Keratinocyte (primary cell): Measurements from ENCODE around the gene TRPM3. TPM values are rescaled to one million over a fixed set of nuclear protein-coding genes. Genes with fewer than 3 reads are reported as not detected.

Experiments
- DNase-seq: peaks from one replicate; pipeline ENCODE4 v3.0.0-alpha.2; 2011; ENCODE audit warnings: low read depth, missing footprints, low spot score
- FAIRE-seq: peaks from 2 replicates; lab custom pipeline; 2011; peaks lifted over from hg19 to GRCh38; lab: Jason Lieb, UNC
- H2AFZ ChIP-seq: 2 replicates; pipeline ENCODE4 v1.6.0; 2012; ENCODE audit warnings: low read length, control low read depth, inconsistent platforms; ENCODE audit not compliant: control insufficient read depth
- H3K27ac ChIP-seq: 2 replicates; pipeline ENCODE4 v1.5.1; 2011; ENCODE audit warnings: low read length; ENCODE audit not compliant: control insufficient read depth, insufficient read depth
- H3K27me3 ChIP-seq: 3 replicates; pipeline ENCODE4 v1.6.0; 2011; ENCODE audit warnings: low read length; ENCODE audit not compliant: control insufficient read depth, insufficient read depth; ENCODE audit errors: extremely low read depth
- H3K36me3 ChIP-seq, 2 experiments: 2 replicates in 1 of 2; 3 replicates in 1 of 2; pipeline ENCODE4 v1.5.1; 2011; ENCODE audit warnings: low read length in 2 of 2, mild to moderate bottlenecking in 1 of 2; ENCODE audit not compliant: control insufficient read depth in 2 of 2, insufficient read depth in 2 of 2; ENCODE audit errors: extremely low read depth in 1 of 2
- H3K4me1 ChIP-seq: 3 replicates; pipeline ENCODE4 v1.5.1; 2011; ENCODE audit warnings: low read length; ENCODE audit not compliant: control insufficient read depth, insufficient read depth; ENCODE audit errors: extremely low read depth
- H3K4me2 ChIP-seq: 3 replicates; pipeline ENCODE4 v1.6.0; 2011; ENCODE audit warnings: low read depth, low read length; ENCODE audit not compliant: control insufficient read depth, insufficient read depth; ENCODE audit errors: extremely low read depth
- H3K4me3 ChIP-seq, 3 experiments: fragments of 200-600 bp in 1 of 3; sonication (generic) in 1 of 3; 2 replicates in 2 of 3; 3 replicates in 1 of 3; pipeline ENCODE4 v1.5.1; 2011 to 2016; ENCODE audit warnings: low read length in 3 of 3, mild to moderate bottlenecking in 3 of 3, control low read depth in 2 of 3, inconsistent platforms in 1 of 3, low read depth in 1 of 3, mixed read lengths in 1 of 3, mixed run types in 1 of 3, moderate library complexity in 1 of 3; ENCODE audit not compliant: control insufficient read depth in 2 of 3, insufficient read depth in 2 of 3; ENCODE audit errors: extremely low read depth in 1 of 3
- H3K79me2 ChIP-seq: 2 replicates; pipeline ENCODE4 v1.6.0; 2012; ENCODE audit warnings: low read length; ENCODE audit not compliant: control insufficient read depth, insufficient read depth
- H3K9ac ChIP-seq: 3 replicates; pipeline ENCODE4 v1.6.0; 2011; ENCODE audit warnings: low read length; ENCODE audit not compliant: control insufficient read depth, insufficient read depth; ENCODE audit errors: extremely low read depth
- H3K9me1 ChIP-seq: 3 replicates; pipeline ENCODE4 v1.6.0; 2011; ENCODE audit warnings: low read length; ENCODE audit not compliant: control insufficient read depth, insufficient read depth; ENCODE audit errors: extremely low read depth
- H3K9me3 ChIP-seq: 2 replicates; pipeline ENCODE4 v1.5.1; 2012; ENCODE audit warnings: low read depth, low read length; ENCODE audit not compliant: control insufficient read depth
- H4K20me1 ChIP-seq: 3 replicates; pipeline ENCODE4 v1.6.0; 2011; ENCODE audit warnings: low read length; ENCODE audit not compliant: control insufficient read depth, insufficient read depth; ENCODE audit errors: extremely low read depth
- EZH2 ChIP-seq: IDR thresholded peaks from one replicate; pipeline ENCODE4 v1.6.1; 2012; ENCODE audit warnings: inconsistent platforms, mild to moderate bottlenecking, low read length, moderate library complexity
- dilution Hi-C: fragments of 300-500 bp; cut with MboI; formaldehyde crosslinking; loops from one replicate; pipeline ENCODE4 v1.7.0; 2020; ENCODE audit warnings: low sequenced_read_pairs; ENCODE audit not compliant: extremely low pct_ligation_motif_present
- polyA plus RNA-seq, 5 experiments: library from polyadenylated mRNA; depleted of rRNA in 3 of 5; stranded (reverse) in 3 of 5; stranded (forward) in 1 of 5; unstranded in 1 of 5; fragments of >200 nt; gene quantifications; 1 replicate in 1 of 5; 2 replicates in 3 of 5; 3 replicates in 1 of 5; pipeline versions ENCODE4 v1.2.1 to v1.2.3, GENCODE V29; 2011 to 2012; ENCODE audit warnings: missing spikeins in 2 of 5, low read depth in 1 of 5, low replicate concordance in 1 of 5
- TF ChIP-seq, protein P1 (sequence below), 3 experiments: IDR thresholded peaks in 1 of 3; conservative IDR thresholded peaks in 1 of 3; optimal IDR thresholded peaks in 1 of 3; 2 replicates in 2 of 3; 3 replicates in 1 of 3; pipeline versions ENCODE3 to v1.5.1; 2011; ENCODE audit warnings: low read length in 3 of 3, mild to moderate bottlenecking in 3 of 3, moderate library complexity in 2 of 3, control low read depth in 1 of 3, inconsistent platforms in 1 of 3; ENCODE audit not compliant: insufficient read depth in 2 of 3; ENCODE audit errors: extremely low read depth in 1 of 3

The TRPM3 gene
- polyA plus RNA-seq, 1 donor (not counting 4 experiments of a cell fraction or from before 2014, with no cell fraction given), result 0.03 TPM

DNA sequence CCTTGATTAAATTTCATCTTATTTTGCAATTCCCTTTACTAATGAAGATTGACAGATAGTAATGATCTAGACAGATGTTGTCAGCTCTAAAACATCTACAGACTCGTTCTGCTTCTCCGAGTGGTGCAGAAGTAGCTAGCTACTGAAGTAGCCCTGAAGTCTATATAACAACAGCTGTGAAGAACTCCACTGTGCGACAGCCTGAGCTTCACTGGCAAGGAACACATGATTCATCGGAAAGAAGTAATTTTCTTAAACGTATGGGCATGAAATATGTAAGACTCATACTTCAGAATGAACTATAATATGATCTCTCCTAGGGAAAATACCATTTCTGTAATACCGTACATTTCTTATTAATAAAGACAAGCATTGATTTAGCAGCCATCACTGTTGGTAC lies 96.2 kb downstream of the TRPM3 start:
- H2AFZ ChIP-seq, result no peak overlapping the region
- H3K36me3 ChIP-seq, result no peaks in the 10 kb centered on the region
- no peak overlapping the region for H3K4me2 ChIP-seq
- FAIRE-seq, result no peak
- H3K9ac ChIP-seq, result no peak overlapping the region
- no peak for TF ChIP-seq EZH2
- TF ChIP-seq, protein P1, sequence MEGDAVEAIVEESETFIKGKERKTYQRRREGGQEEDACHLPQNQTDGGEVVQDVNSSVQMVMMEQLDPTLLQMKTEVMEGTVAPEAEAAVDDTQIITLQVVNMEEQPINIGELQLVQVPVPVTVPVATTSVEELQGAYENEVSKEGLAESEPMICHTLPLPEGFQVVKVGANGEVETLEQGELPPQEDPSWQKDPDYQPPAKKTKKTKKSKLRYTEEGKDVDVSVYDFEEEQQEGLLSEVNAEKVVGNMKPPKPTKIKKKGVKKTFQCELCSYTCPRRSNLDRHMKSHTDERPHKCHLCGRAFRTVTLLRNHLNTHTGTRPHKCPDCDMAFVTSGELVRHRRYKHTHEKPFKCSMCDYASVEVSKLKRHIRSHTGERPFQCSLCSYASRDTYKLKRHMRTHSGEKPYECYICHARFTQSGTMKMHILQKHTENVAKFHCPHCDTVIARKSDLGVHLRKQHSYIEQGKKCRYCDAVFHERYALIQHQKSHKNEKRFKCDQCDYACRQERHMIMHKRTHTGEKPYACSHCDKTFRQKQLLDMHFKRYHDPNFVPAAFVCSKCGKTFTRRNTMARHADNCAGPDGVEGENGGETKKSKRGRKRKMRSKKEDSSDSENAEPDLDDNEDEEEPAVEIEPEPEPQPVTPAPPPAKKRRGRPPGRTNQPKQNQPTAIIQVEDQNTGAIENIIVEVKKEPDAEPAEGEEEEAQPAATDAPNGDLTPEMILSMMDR (optimal IDR thresholded peaks at IDR 0.05 in 1 of 3, IDR thresholded peaks at IDR 0.05 in 1 of 3, conservative IDR thresholded peaks at IDR 0.05 in 1 of 3; ENCODE audit: extremely low read depth in 1 of 3, insufficient read depth in 2 of 3, low read length in 3 of 3), result no peak
- H4K20me1 ChIP-seq, result no peaks in the 10 kb centered on the region
- no peak overlapping the region for H3K4me3 ChIP-seq
- H3K4me1 ChIP-seq, result no peaks in the 10 kb centered on the region
- no peaks in the 10 kb centered on the region for H3K27me3 ChIP-seq
- no peaks in the 10 kb centered on the region for H3K9me3 ChIP-seq
- H3K79me2 ChIP-seq, result no peaks in the 10 kb centered on the region
- H3K27ac ChIP-seq, result no peak overlapping the region
- H3K9me1 ChIP-seq, result no peaks in the 10 kb centered on the region
- dilution Hi-C loops, result no loop called here
- DNase-seq, result no peak

DNA sequence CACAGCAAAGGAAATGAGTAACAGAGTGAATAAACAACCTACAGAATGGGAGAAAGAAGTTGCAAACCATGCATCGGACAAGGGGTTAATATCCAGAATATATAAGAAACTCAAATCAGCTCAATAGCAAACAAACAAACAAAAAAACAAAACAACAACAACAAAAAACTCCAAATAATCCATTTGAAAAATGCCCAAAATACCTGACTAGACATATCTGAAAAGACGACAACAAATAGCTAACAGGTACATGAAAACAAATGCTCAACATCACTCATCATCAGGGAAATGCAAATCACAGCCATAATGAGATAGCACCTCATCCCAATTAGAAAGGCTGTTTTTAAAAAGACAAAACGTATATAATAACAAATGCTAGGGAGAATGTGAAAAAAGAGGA lies 111.2 kb downstream of the TRPM3 start:
- no peak for TF ChIP-seq EZH2
- TF ChIP-seq, protein P1 (optimal IDR thresholded peaks at IDR 0.05 in 1 of 3, IDR thresholded peaks at IDR 0.05 in 1 of 3, conservative IDR thresholded peaks at IDR 0.05 in 1 of 3; ENCODE audit: extremely low read depth in 1 of 3, insufficient read depth in 2 of 3, low read length in 3 of 3), result no peak
- Histone ChIP-seq H3K79me2 (no peaks in the 10 kb centered on the region), H3K4me1 (no peaks in the 10 kb centered on the region), H3K9ac (no peak overlapping the region), H3K9me1 (no peaks in the 10 kb centered on the region), H3K27ac (no peak overlapping the region), H2AFZ (no peak overlapping the region), H3K4me2 (no peak overlapping the region), H3K27me3 (no peaks in the 10 kb centered on the region), H3K4me3 (no peak overlapping the region), H4K20me1 (no peaks in the 10 kb centered on the region), H3K36me3 (no peaks in the 10 kb centered on the region), H3K9me3 (no peaks in the 10 kb centered on the region)
- DNase-seq (no peak), FAIRE-seq (no peak)
- dilution Hi-C loops, result no loop called here
